Naive thymus-derived CD8-positive, alpha-beta T cell (primary cell): ENCODE data around the gene TEX54. TPM values are rescaled to one million over a fixed set of nuclear protein-coding genes. Genes with fewer than 3 reads are reported as not detected.
"Not testable (repeated sequence)": the region's sequence is repeated elsewhere in the genome, so short reads cannot be mapped to it uniquely, and the experiment has no call there.

Experiments
- ATAC-seq, 2 donors: fragments of 150-1000 bp; cut with Tn5 transposase in 1 of 2; sonication (Bioruptor Pico), chemical (Tn5 transposase) in 1 of 2; 1 replicate in 1 of 2; 2 replicates in 1 of 2; pipeline ENCODE4 v1.10.0; 2021; ENCODE audit warnings: mild to moderate bottlenecking in 2 of 2, moderate library complexity in 2 of 2
- POLR2A ChIA-PET: fragments of 350-600 bp; sonication (Branson Sonifier 250); formaldehyde crosslinking; loops from one replicate; lab custom pipeline; 2021; ENCODE audit warnings: antibody characterized with exemption; lab: Charles Lee
- DNase-seq, 10 donors: peaks; one replicate each; pipeline versions ENCODE4 v3.0.0 to v3.0.0-alpha.2; 2020 to 2022
- H3K27ac Mint-ChIP-seq, 10 donors: one replicate each; pipeline ENCODE4 v1.8.0; 2020 to 2022; ENCODE audit warnings: mild to moderate bottlenecking in 10 of 10, mixed read lengths in 10 of 10, moderate library complexity in 4 of 10, inconsistent platforms in 1 of 10
- H3K27me3 Mint-ChIP-seq, 5 donors: one replicate each; pipeline ENCODE4 v1.8.0; 2021 to 2022; ENCODE audit warnings: mixed read lengths in 5 of 5
- H3K36me3 Mint-ChIP-seq, 3 donors: one replicate each; pipeline ENCODE4 v1.8.0; 2020 to 2022; ENCODE audit warnings: mixed read lengths in 3 of 3, mild to moderate bottlenecking in 2 of 3, inconsistent platforms in 1 of 3
- H3K4me1 Mint-ChIP-seq, 4 donors: one replicate each; pipeline ENCODE4 v1.8.0; 2021 to 2022; ENCODE audit warnings: mixed read lengths in 4 of 4
- H3K4me3 Mint-ChIP-seq, 10 donors: one replicate each; pipeline ENCODE4 v1.8.0; 2020 to 2022; ENCODE audit warnings: mild to moderate bottlenecking in 10 of 10, mixed read lengths in 10 of 10, moderate library complexity in 6 of 10, inconsistent platforms in 1 of 10
- H3K9me3 Mint-ChIP-seq, 9 donors: one replicate each; pipeline ENCODE4 v1.8.0; 2020 to 2022; ENCODE audit warnings: mixed read lengths in 9 of 9, mild to moderate bottlenecking in 3 of 9, inconsistent platforms in 1 of 9, moderate library complexity in 1 of 9
- polyA plus RNA-seq, 3 donors: library from polyadenylated mRNA; unstranded; fragments of 300-500 nt; fragmentation: Illumina TruSeq; gene quantifications; one replicate each; pipeline ENCODE4 v1.2.3, GENCODE V29; 2021
- total RNA-seq, 8 experiments: library from RNA in 2 of 8; stranded (reverse) in 2 of 8; gene quantifications; one replicate each; pipeline ENCODE4 v1.2.3 and lab custom pipeline; 2021 to 2026

Gene TEX54
- total and polyA plus RNA-seq, 5 experiments from 2014 or later, result 0.88 to 2.2 (median 1.6) TPM

DNA sequence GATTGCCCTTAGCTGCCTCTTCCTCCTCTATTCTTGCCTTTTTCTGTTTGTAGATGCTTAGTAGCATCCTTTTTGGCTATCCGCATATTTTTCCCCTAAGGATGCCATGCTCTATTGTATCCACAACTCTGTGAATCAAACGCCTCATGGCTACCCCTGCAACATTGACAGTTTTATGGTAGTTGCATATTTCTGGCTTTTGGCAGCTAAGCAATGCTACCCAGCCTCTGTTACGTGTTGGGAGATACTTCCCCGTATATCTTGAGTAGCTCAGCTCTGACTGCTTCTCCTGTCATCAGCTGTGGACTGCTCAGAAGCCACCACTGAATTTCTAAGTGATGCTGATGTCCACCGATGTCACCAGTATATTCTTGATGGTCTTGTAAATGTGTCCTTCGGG is 33.0 kb upstream of the TEX54 start:
- POLR2A ChIA-PET, result interaction anchor here (0.6 to 3.2 kb wide), 5 partner anchors 10 to 285 kb away, joined by 4 to 10 read pairs (median 5); partner anchors contain the start of genes POLR2G and ZBTB3
- peaks cover 2 to 11% (median 6%) of the 10 kb centered on the region in 4 donors for H3K4me1 Mint-ChIP-seq
- no peak overlapping the region for H3K27ac Mint-ChIP-seq
- no peaks in the 10 kb centered on the region for H3K9me3 Mint-ChIP-seq
- DNase-seq (no peak), ATAC-seq (no peak)
- H3K36me3 Mint-ChIP-seq, result no peaks in the 10 kb centered on the region
- H3K4me3 Mint-ChIP-seq, result no peak overlapping the region
- H3K27me3 Mint-ChIP-seq, result no peaks in the 10 kb centered on the region

DNA sequence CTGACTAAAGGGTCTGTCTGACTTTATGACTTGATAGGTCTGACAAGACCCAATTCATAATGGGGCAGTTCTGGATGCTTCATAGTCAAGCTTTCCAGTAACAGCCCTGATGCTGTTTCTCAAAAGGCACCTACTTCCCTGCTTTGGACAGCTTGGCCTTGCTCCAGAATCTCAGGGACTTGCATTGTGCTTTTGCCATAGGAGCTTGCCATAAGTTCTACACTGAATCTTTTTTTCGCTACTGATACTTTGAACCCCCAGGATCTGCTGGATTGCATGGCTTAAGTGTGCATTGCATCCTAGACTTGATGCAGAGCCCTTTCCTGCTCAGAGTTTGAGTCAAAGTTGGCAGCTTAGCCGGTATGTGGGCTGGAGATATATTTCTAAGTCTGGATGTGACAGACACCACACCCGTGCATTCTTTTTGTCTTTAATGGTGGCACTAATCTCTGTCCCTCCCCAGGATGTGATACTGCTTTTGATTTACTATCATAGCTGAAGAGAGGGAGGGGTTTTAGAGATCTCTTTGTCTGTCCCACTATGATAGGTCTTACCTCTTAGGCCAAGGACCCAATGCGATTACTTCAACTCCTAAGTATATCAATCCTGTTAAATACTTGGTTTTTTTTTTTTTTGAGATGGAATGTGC is 31.2 kb upstream of the TEX54 start:
- H3K9me3 Mint-ChIP-seq, result no peaks in the 10 kb centered on the region
- peaks cover 2 to 11% (median 6%) of the 10 kb centered on the region in 4 donors for H3K4me1 Mint-ChIP-seq
- no peak for ATAC-seq
- no peak for DNase-seq
- POLR2A ChIA-PET, result interaction anchor here (0.5 to 4.0 kb wide), 8 partner anchors 8 to 383 kb away, joined by 3 to 51 read pairs (median 7); partner anchors contain the start of genes HNRNPUL2, TMEM179B, TTC9C and ZBTB3
- H3K27me3 Mint-ChIP-seq, result no peaks in the 10 kb centered on the region
- H3K4me3 Mint-ChIP-seq, result no peak overlapping the region
- no peak overlapping the region for H3K27ac Mint-ChIP-seq
- H3K36me3 Mint-ChIP-seq, result no peaks in the 10 kb centered on the region

DNA sequence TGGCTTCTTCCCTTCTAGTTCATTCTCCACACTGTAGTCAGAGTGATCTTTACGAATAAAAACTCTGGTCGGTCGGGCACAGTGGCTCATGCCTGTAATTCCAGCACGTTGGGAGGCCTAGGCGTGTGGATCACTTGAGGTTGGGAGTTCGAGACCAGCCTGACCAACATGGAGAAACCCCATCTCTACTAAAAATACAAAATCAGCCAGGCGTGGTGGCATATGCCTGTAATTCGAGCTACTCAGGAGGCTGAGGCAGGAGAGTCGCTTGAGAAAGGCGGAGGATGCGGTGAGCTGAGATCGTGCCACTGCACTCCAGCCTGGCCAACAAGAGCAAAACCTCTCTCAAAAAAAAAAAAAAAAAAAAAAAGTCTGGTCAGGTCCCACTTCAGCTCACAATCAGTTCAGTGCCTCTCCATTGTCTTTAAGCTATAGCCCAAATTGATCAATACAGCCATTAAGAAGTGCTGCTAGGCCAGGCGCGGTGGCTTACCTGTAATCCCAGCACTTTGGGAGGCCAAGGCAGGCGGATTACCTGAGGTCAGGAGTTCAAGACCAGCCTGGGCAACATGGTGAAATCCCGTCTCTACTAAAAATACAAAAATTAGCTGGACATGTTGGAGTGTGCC is 29.0 kb upstream of the TEX54 start:
- Mint-ChIP-seq H3K27ac (peak overlapping the region in 1 of 10 donors; percentile 62), H3K4me1 (peaks cover 7 to 20% (median 9%) of the 10 kb centered on the region in 4 donors)
- POLR2A ChIA-PET, result interaction anchor here (0.7 to 4.0 kb wide), 11 partner anchors 10 to 270 kb away, joined by 3 to 51 read pairs (median 6); partner anchors contain the start of genes HNRNPUL2, POLR2G, TMEM179B and TTC9C
- not testable (repeated sequence) for H3K4me3 Mint-ChIP-seq, H3K27me3 Mint-ChIP-seq, DNase-seq, H3K36me3 Mint-ChIP-seq, ATAC-seq, H3K9me3 Mint-ChIP-seq

DNA sequence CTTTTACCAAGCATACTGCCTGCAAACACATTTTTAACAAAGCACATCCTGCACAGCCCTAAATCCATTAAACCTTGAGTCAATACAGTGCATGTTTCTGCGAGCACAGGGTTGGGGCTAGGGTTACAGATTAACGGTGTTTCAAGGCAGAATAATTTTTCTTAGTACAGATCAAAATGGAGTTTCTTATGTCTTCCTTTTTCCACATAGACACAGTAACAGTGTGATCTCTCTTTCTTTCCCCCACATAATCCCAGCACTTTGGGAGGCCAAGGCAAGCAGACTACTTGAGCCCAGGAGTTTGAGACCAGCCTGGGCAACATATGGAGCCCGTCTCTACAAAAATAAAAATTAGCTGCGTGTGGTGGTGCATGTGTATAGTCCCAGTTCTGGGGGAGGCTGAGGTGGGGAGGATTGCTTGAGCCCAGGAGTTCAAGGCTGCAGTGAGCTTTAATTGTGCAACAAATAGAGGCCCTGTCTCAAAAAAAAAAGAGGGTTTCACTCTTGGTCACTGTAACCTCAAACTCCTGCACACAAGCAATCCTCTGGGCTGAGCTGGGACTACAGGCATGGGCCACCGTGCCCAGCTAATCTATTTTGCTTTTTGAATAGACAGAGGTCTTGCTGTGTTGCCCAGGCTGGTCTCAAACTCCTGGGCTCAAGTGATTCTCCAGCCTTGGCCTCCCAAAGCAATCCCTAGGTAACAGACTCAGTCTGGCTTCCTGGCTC is 28.4 kb upstream of the TEX54 start:
- no peak for DNase-seq
- POLR2A ChIA-PET, result interaction anchor here (1.2 to 4.0 kb wide), 6 partner anchors 10 to 270 kb away, joined by 3 to 51 read pairs (median 8); partner anchors contain the start of genes POLR2G, TMEM179B and TUT1
- H3K36me3 Mint-ChIP-seq, result no peaks in the 10 kb centered on the region
- H3K27ac Mint-ChIP-seq, result peak overlapping the region in 1 of 10 donors; percentile 34
- peaks cover 8 to 26% (median 14%) of the 10 kb centered on the region in 4 donors for H3K4me1 Mint-ChIP-seq
- H3K27me3 Mint-ChIP-seq, result peaks cover 0 to under 1% (median 0%) of the 10 kb centered on the region in 5 donors
- H3K4me3 Mint-ChIP-seq, result no peak overlapping the region
- no peak for ATAC-seq
- no peaks in the 10 kb centered on the region for H3K9me3 Mint-ChIP-seq

DNA sequence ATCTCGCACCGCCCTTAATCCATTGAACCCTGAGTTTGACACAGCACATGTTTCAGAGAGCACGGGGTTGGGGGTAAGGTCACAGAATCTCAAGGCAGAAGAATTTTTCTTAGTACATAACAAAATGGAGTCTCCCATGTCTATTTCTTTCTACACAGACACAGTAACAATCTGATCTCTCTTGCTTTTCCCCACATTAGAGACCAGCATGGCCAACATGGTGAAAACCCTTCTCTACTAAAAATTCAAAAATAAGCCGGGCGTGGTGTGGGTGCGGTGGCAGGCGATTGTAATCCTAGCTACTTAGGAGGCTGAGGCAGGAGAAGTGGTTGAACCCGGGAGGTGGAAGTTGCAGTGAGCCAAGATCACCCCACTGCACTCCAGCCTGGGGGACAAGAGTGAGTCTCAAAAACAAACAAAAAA is 26.7 kb upstream of the TEX54 start:
- H3K27me3 Mint-ChIP-seq, H3K9me3 Mint-ChIP-seq, DNase-seq, ATAC-seq, H3K4me3 Mint-ChIP-seq, POLR2A ChIA-PET: not testable (repeated sequence)
- Mint-ChIP-seq H3K36me3 (peaks cover 6 to 13% (median 9%) of the 10 kb centered on the region in 3 donors), H3K4me1 (peaks cover 19 to 36% (median 29%) of the 10 kb centered on the region in 4 donors), H3K27ac (peak overlapping the region in 2 of 10 donors; percentile 54 to 74)

DNA sequence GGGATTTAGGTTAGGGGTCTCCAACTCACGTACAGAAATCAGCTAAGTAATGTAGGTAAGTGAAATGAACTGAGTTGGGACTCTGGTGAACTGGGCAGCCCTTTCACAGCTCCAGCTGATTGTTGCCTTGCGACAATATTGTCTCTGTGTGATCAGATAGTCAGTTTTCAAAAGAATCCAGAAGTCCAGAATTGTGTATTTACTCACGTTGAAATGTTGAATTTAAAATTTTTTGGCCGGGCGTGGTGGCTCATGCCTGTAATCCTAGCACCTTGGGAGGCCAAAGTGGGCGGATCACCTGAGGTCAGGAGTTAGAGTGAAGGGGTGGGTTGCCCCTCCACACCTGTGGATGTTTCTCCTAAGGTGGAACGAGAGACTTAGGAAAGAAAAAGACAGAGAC is 25.6 kb upstream of the TEX54 start:
- Mint-ChIP-seq H3K9me3 (peaks cover 0 to 3% (median 0%) of the 10 kb centered on the region in 9 donors), H3K4me3 (peak overlapping the region in 2 of 10 donors; percentile 18 to 72), H3K4me1 (peaks cover 24 to 46% (median 40%) of the 10 kb centered on the region in 4 donors), H3K27me3 (peaks cover 0 to 4% (median 0%) of the 10 kb centered on the region in 5 donors), H3K36me3 (peaks cover 13 to 24% (median 17%) of the 10 kb centered on the region in 3 donors), H3K27ac (peak overlapping the region in 2 of 10 donors; percentile 22 to 62)
- no peak for ATAC-seq
- DNase-seq, result no peak
- POLR2A ChIA-PET, result interaction anchor here (1.1 to 10.6 kb wide), 7 partner anchors 15 to 130 kb away, joined by 4 to 479 read pairs (median 10); partner anchors contain the start of genes POLR2G, SLC3A2, STX5 and TEX54

DNA sequence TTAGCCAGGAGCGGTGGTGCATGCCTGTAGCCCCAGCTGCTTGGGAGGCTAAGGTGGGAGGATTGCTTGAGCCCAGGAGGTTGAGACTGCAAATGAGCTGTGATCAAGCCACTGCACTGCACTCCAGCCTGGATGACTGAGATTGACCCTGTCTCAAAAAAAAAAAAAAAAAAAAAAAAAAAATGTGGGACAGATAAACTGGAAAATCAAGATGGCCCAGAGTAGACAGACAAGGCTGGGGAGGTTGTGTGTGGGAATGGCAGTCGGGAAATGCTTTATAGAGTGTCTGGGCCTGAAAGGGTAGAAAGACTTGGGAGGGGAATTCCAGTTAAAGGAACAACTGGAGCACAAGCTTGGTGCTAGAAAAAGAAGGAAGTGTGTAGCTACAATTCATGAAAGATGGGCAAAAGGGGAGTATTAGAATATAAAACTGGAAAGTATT is 24.9 kb upstream of the TEX54 start:
- H3K4me3 Mint-ChIP-seq, result peak overlapping the region in 8 of 10 donors; percentile 4 to 99 (median 50)
- peak overlapping the region in 2 of 10 donors; percentile 27 to 38 for H3K27ac Mint-ChIP-seq
- H3K27me3 Mint-ChIP-seq, result peaks cover 0 to 4% (median 0%) of the 10 kb centered on the region in 5 donors
- peaks cover 27 to 49% (median 43%) of the 10 kb centered on the region in 4 donors for H3K4me1 Mint-ChIP-seq
- H3K9me3 Mint-ChIP-seq, result peaks cover 0 to 3% (median 0%) of the 10 kb centered on the region in 9 donors
- DNase-seq, result no peak
- no peak for ATAC-seq
- POLR2A ChIA-PET, result interaction anchor here (0.6 to 10.6 kb wide), 13 partner anchors 14 to 256 kb away, joined by 4 to 479 read pairs (median 12); partner anchors contain the start of genes BSCL2, GNG3, MTA2 and NXF1
- peaks cover 13 to 30% (median 22%) of the 10 kb centered on the region in 3 donors for H3K36me3 Mint-ChIP-seq

DNA sequence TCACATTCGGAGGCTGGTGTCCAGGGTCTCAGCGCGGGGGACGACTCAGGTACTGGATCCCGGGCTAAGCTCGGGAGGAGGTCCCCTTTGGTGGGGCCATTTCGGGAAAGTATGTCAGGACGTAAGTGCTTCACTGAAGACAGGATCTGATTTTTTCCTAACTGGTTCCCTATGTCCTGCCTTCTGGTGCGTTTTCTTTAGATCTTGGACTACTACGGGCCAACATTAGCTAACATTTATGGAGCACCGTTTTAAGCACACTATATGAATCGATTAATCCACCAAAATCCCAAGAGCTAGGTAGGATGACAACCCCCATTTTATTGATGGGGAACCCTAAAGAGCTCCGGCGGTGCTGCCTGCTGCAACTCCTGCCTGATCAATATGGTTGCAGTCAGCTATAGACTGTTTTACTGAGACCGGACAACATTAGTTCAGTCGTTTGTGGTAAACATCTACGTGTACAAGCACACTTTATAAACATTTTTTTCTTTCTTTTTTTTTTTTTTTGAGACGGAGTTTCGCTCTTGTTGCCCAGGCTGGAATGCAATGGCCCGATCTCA is 23.8 kb upstream of the TEX54 start:
- H3K27me3 Mint-ChIP-seq, result peaks cover 0 to 4% (median 0%) of the 10 kb centered on the region in 5 donors
- peaks cover 33 to 55% (median 51%) of the 10 kb centered on the region in 4 donors for H3K4me1 Mint-ChIP-seq
- POLR2A ChIA-PET, result interaction anchor here (0.7 to 10.6 kb wide), 37 partner anchors 8 to 1922 kb away, joined by 3 to 479 read pairs (median 7); partner anchors contain the start of genes BSCL2, C11orf98, CSKMT and EEF1G
- DNase-seq (no peak), ATAC-seq (no peak)
- peak overlapping the region; percentile 95 to 99 (median 98) for H3K4me3 Mint-ChIP-seq
- peaks cover 13 to 42% (median 22%) of the 10 kb centered on the region in 3 donors for H3K36me3 Mint-ChIP-seq
- H3K27ac Mint-ChIP-seq, result peak overlapping the region; percentile 88 to 99 (median 98)
- H3K9me3 Mint-ChIP-seq, result peaks cover 0 to 3% (median 0%) of the 10 kb centered on the region in 9 donors

DNA sequence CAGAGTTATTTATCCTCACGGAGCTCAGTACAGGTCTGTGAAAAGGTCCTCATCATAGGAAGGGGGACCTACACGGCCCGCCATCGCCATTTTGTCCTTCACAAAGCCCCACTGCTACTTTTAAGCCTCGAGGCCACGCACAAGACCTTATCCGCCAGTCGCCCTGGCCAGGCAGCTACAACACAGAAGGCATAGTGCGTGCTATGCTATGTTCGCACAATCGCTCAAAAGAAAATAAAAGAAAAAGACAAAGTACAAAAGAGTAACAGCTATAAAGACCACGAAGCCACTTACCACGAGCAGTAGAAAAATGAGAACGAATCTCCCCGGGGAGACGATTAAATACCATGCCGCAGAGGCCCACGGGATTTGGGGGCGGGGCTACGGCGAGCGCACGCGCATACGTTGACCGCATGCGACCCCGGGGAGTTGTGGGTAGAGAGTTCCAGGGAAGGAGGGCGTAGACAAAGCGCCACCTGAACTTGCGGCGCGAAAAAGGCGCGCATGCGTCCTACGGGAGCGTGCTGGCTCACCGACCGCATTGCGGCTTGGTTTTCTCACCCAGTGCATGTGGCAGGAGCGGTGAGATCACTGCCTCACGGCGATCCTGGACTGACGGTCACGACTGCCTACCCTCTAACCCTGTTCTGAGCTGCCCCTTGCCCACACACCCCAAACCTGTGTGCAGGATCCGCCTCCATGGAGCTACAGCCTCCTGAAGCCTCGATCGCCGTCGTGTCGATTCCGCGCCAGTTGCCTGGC is 23.1 kb upstream of the TEX54 start:
- H3K4me3 Mint-ChIP-seq, result peak overlapping the region; percentile 95 to 99 (median 98)
- peaks cover 33 to 54% (median 52%) of the 10 kb centered on the region in 4 donors for H3K4me1 Mint-ChIP-seq
- peak overlapping the region; percentile 88 to 99 (median 98) for H3K27ac Mint-ChIP-seq
- peaks cover 0 to 4% (median 0%) of the 10 kb centered on the region in 5 donors for H3K27me3 Mint-ChIP-seq
- ATAC-seq (peak; percentile 87 to 90), DNase-seq (peak; percentile 94 to 99 (median 98))
- POLR2A ChIA-PET, result interaction anchor here (0.6 to 10.6 kb wide), 50 partner anchors 9 to 1923 kb away, joined by 3 to 479 read pairs (median 5); partner anchors contain the start of genes BSCL2, C11orf98, CSKMT and EEF1G
- H3K36me3 Mint-ChIP-seq, result peaks cover 13 to 42% (median 22%) of the 10 kb centered on the region in 3 donors
- H3K9me3 Mint-ChIP-seq, result peaks cover 0 to 3% (median 0%) of the 10 kb centered on the region in 9 donors

DNA sequence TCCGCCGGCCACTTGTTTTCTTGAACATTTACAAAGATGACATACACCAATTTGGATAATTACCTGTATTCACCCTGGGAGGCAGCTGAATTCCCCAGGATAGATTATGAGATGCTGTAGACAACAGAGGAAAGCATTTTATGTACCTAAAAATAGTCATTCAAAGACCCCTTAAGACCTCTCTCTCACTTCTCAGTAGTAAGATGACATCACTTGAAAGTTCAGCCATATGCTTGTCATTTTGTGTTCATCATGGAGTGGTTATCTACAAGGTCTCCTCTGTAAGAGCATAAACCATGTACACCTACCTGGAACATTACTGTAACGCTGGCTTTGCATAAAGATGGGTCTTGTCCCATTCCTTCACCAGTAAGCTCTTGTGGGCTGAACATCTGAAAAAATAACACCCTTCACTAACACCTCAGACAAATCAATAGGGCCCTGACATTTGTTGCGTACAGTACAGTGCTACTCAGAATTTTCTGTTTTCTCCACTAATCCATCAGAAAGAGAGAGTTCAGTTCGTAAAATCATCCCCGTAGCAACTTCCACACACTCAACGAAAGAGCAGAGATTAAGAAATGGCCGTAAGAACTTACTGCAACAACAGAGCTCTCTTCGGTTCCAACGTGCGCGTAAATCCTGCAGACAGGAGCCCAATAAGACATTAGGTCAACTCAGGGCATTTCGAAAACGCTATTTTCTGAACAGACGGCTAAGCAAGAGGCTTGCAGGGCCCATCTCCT is 22.4 kb upstream of the TEX54 start:
- H3K4me1 Mint-ChIP-seq, result peaks cover 33 to 60% (median 53%) of the 10 kb centered on the region in 4 donors
- H3K36me3 Mint-ChIP-seq, result peaks cover 13 to 42% (median 22%) of the 10 kb centered on the region in 3 donors
- peaks cover 0 to 3% (median 0%) of the 10 kb centered on the region in 9 donors for H3K9me3 Mint-ChIP-seq
- peak in 1 of 2 donors; percentile 1 for ATAC-seq
- DNase-seq, result no peak
- peak overlapping the region; percentile 88 to 99 (median 98) for H3K27ac Mint-ChIP-seq
- POLR2A ChIA-PET, result interaction anchor here (0.5 to 10.6 kb wide), 49 partner anchors 9 to 1923 kb away, joined by 3 to 479 read pairs (median 5); partner anchors contain the start of genes BSCL2, C11orf98, CSKMT and EEF1G
- H3K4me3 Mint-ChIP-seq, result peak overlapping the region; percentile 95 to 99 (median 98)
- H3K27me3 Mint-ChIP-seq, result peaks cover 0 to 4% (median 0%) of the 10 kb centered on the region in 5 donors
